K562 (cell line): ENCODE measurements around the gene AGO3. TPM values are rescaled to one million over a fixed set of nuclear protein-coding genes. Genes with fewer than 3 reads are reported as not detected.

Experiments
- ATF6 ChIP-seq: sonication (generic); formaldehyde crosslinking; IDR thresholded peaks from 2 replicates; pipeline ENCODE4 v1.4.0; 2020; ENCODE audit warnings: mild to moderate bottlenecking, missing genetic modification reagents
- ETV5 ChIP-seq: sonication (generic); formaldehyde crosslinking; IDR thresholded peaks from 2 replicates; pipeline ENCODE4 v1.4.0; 2020; ENCODE audit warnings: low read depth, mild to moderate bottlenecking, missing genetic modification reagents
- FOXP1 ChIP-seq: sonication (generic); formaldehyde crosslinking; IDR thresholded peaks from 2 replicates; pipeline ENCODE4 v1.8.0; 2022; ENCODE audit warnings: mild to moderate bottlenecking, missing genetic modification reagents
- KAT8 ChIP-seq: fragments of 450-650 bp; IDR thresholded peaks from 2 replicates; pipeline ENCODE4 v1.6.1; 2016; ENCODE audit warnings: low read depth, mild to moderate bottlenecking
- NFIX ChIP-seq: fragments of 250-450 bp; sonication (Bioruptor Pico); IDR thresholded peaks from 2 replicates; pipeline ENCODE4 v1.4.0; 2020; ENCODE audit warnings: low read depth, mild to moderate bottlenecking, moderate library complexity
- PHB2 ChIP-seq: fragments of 450-650 bp; IDR thresholded peaks from 2 replicates; pipeline ENCODE4 v1.6.1; 2017; ENCODE audit warnings: low read depth
- RNF219 ChIP-seq: fragments of 250-450 bp; sonication (Bioruptor Pico); IDR thresholded peaks from 2 replicates; pipeline ENCODE4 v1.5.0; 2022; ENCODE audit warnings: mild to moderate bottlenecking
- STAT5A ChIP-seq: IDR thresholded peaks from 2 replicates; pipeline ENCODE4 v1.6.1; 2012; ENCODE audit warnings: low read length, inconsistent platforms, borderline replicate concordance
- YY1 ChIP-seq, 3 experiments: IDR thresholded peaks; 2 replicates each; pipeline ENCODE4 v1.6.1; 2011; ENCODE audit warnings: low read length in 2 of 3, mild to moderate bottlenecking in 2 of 3, moderate library complexity in 2 of 3, borderline replicate concordance in 1 of 3, control low read depth in 1 of 3, low read depth in 1 of 3; ENCODE audit not compliant: insufficient read depth in 3 of 3, insufficient replicate concordance in 2 of 3, control insufficient read depth in 1 of 3, insufficient read length in 1 of 3; ENCODE audit errors: extremely low read depth in 1 of 3
- ZNF12 ChIP-seq: sonication (generic); formaldehyde crosslinking; IDR thresholded peaks from 2 replicates; pipeline ENCODE4 v1.4.0; 2020; ENCODE audit warnings: mild to moderate bottlenecking, missing genetic modification reagents
- ZNF134 ChIP-seq: fragments of 250-450 bp; sonication (Bioruptor Pico); conservative IDR thresholded peaks from 2 replicates; pipeline ENCODE4 v1.4.0; 2020
- ZNF395 ChIP-seq: fragments of 200-800 bp; sonication (Bioruptor generic); IDR thresholded peaks from 2 replicates; pipeline ENCODE4 v1.6.1; 2017; ENCODE audit warnings: missing genetic modification characterization, missing compliant biosample characterization
- ZNF695 ChIP-seq: fragments of 450-650 bp; formaldehyde crosslinking; IDR thresholded peaks from 2 replicates; pipeline ENCODE4 v1.4.0; 2020; ENCODE audit warnings: mild to moderate bottlenecking, moderate library complexity
- ZNF75A ChIP-seq: fragments of 450-650 bp; formaldehyde crosslinking; IDR thresholded peaks from 2 replicates; pipeline ENCODE4 v1.4.0; 2020; ENCODE audit warnings: mild to moderate bottlenecking
- polyA plus RNA-seq, 8 experiments: library from polyadenylated mRNA; depleted of rRNA in 4 of 8; stranded (reverse) in 5 of 8; unstranded in 3 of 8; fragments of >200 nt; fragmentation: Nextera tagmentation in 2 of 8; fragmentation: Illumina TruSeq in 1 of 8; extraction: Ambion mirVana in 2 of 8; extraction: Trizol in 1 of 8; gene quantifications; 2 replicates each; pipeline versions ENCODE4 v1.2.1 to v1.2.3, GENCODE V29; 2011 to 2014; ENCODE audit warnings: inconsistent platforms in 1 of 8, missing spikeins in 1 of 8
- total RNA-seq, 7 experiments: library from RNA; depleted of rRNA in 6 of 7; stranded (reverse); fragments of >200 nt in 6 of 7; fragmentation: Illumina TruSeq in 2 of 7; extraction: Trizol in 2 of 7; gene quantifications; 2 replicates each; pipeline versions ENCODE4 v1.2.1 to v1.2.3, GENCODE V29; 2011 to 2021; ENCODE audit warnings: low replicate concordance in 1 of 7
- TF ChIP-seq, protein P1 (sequence below), 3 experiments: fragments of 200-800 bp in 1 of 3; fragments of 250-450 bp in 1 of 3; fragments of 450-650 bp in 1 of 3; sonication (Bioruptor Pico) in 1 of 3; sonication (Bioruptor generic) in 1 of 3; formaldehyde crosslinking in 1 of 3; IDR thresholded peaks; 2 replicates each; pipeline versions ENCODE4 v1.6.1 to v1.8.0; 2016 to 2022; ENCODE audit warnings: mild to moderate bottlenecking in 2 of 3, missing genetic modification characterization in 2 of 3, missing compliant biosample characterization in 1 of 3, moderate library complexity in 1 of 3

The AGO3 gene
- total and polyA plus RNA-seq, 9 of the 15 experiments (the other 6 are each of a cell fraction or from before 2014, with no cell fraction given) = 4.5 to 41.5 (median 22.7) TPM

GRCh38 chr1:35930593-35931445 lies at the start of gene AGO3 (continued):
- no peak for TF ChIP-seq ZNF134
- TF ChIP-seq FOXP1 (CRISPR knock-in tag) = peak; percentile 94
- no peak for TF ChIP-seq KAT8
- no peak for TF ChIP-seq NFIX
- no peak for TF ChIP-seq ATF6
- TF ChIP-seq STAT5A = no peak
- no peak for TF ChIP-seq ZNF75A
- TF ChIP-seq RNF219 (CRISPR knock-in tag) = 0 out of 2 replicates have a peak, but pooled peaks have one; percentile 30
- TF ChIP-seq ETV5 (CRISPR knock-in tag) = peak; percentile 87
- TF ChIP-seq YY1 (IDR thresholded peaks at IDR 0.05; ENCODE audit: borderline replicate concordance in 1 of 3, control insufficient read depth in 1 of 3, extremely low read depth in 1 of 3, insufficient read depth in 3 of 3, insufficient read length in 1 of 3, insufficient replicate concordance in 2 of 3, low read depth in 1 of 3, low read length in 2 of 3) = peak in 2 of 3 experiments; percentile 67 to 71
- TF ChIP-seq ZNF12 (CRISPR knock-in tag) = no peak
- TF ChIP-seq, protein P1, sequence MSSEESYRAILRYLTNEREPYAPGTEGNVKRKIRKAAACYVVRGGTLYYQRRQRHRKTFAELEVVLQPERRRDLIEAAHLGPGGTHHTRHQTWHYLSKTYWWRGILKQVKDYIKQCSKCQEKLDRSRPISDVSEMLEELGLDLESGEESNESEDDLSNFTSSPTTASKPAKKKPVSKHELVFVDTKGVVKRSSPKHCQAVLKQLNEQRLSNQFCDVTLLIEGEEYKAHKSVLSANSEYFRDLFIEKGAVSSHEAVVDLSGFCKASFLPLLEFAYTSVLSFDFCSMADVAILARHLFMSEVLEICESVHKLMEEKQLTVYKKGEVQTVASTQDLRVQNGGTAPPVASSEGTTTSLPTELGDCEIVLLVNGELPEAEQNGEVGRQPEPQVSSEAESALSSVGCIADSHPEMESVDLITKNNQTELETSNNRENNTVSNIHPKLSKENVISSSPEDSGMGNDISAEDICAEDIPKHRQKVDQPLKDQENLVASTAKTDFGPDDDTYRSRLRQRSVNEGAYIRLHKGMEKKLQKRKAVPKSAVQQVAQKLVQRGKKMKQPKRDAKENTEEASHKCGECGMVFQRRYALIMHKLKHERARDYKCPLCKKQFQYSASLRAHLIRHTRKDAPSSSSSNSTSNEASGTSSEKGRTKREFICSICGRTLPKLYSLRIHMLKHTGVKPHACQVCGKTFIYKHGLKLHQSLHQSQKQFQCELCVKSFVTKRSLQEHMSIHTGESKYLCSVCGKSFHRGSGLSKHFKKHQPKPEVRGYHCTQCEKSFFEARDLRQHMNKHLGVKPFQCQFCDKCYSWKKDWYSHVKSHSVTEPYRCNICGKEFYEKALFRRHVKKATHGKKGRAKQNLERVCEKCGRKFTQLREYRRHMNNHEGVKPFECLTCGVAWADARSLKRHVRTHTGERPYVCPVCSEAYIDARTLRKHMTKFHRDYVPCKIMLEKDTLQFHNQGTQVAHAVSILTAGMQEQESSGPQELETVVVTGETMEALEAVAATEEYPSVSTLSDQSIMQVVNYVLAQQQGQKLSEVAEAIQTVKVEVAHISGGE (CRISPR knock-in tag; IDR thresholded peaks at IDR 0.05) = peak in 2 of 3 experiments; percentile 91 to 98; a peak in 4 of 6 replicates
- TF ChIP-seq ZNF695 (CRISPR knock-in tag) = no peak
- no peak for TF ChIP-seq PHB2
- peak; percentile 21; the same call in 1 of the 2 replicates for TF ChIP-seq ZNF395
